Measurements from ENCODE around the gene NGF.
"Not testable (repeated sequence)": the region's sequence is repeated elsewhere in the genome, so short reads cannot be mapped to it uniquely, and the experiment has no call there.

Gene NGF

DNA sequence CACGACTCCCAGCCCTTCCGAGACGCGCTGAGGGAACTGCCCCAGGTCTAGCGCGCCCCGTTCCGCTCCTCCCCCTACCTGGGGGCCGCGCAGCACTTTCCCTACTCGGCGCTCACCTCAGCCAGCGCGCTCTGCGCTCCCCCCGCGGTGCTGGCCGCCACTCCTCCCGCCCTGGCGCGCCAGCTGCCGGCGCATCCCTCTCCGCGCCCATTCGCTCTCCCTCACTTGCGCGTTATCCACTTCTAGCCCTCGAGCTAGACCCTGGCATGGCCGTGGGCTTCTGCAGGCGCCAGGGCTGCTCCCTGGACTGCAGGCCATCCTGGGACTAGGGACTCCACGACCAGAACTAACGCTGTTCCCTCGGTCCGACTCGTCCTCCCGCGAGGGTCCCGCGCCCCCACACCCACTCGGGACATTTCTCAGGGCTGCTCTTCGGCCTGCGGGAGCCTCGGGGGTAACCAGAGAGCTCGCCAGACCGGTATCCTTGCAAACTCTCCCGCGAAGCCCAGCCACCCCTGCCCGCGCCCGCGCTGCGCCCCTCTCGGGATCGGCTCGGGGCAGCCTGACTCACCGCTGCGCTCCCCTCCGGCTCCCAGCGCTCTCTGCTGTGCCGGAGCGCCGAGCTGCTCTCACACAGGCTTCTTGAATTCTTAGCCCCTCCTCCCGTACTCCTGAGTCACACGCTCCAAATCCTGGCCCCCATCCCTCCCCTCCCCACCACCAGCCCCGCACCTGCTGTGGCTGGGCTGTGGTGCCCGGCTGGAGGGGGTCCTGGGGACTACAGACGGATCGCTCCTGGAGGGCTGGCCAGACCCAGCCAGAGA lies at the start of gene NGF:
Gene NGF, minus strand, starts transcription at position 617 of the 824 bp plus-strand sequence. CDS start 51,454 bp downstream, outside the sequence.
- no peak for DNase-seq (ENCODE audit: low spot score)

DNA sequence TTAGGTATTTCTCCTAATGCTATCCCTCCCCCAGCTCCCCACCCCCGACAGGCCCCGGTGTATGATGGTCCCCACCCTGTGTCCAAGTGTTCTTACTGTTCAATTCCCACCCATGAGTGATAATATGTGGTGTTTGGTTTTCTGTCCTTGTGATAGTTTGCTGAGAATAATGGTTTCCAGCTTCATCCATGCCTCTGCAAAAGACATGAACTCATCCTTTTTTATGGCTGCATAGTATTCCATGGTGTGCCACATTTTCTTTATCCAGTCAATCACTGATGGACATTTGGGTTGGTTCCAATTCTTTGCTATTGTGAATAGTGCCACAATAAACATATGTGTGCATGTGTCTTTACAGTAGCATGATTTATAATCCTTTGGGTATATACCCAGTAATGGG lies 45.4 kb upstream of the NGF start:
- not testable (repeated sequence) for DNase-seq (ENCODE audit: low spot score)

DNA sequence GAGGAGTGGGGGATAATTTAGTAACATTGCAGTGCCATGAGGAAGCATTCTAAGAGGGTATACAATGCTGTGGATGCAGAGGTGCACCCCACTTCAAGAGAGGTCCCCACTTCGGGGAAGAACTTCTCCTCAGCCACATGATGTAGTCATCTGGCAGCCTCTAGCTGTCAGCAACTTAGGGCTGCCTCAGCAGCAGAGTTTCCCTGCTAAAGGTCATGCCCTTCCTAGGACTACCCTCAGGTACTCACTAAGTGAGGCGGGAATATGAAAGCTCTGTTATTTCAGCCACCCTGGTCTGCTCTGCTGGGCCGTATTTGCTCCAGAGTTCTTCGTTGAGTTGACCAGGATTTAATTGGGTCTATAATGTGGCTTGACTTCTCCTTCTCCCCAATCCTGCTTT lies 41.9 kb upstream of the NGF start:
- DNase-seq (ENCODE audit: low spot score) = no peak

DNA sequence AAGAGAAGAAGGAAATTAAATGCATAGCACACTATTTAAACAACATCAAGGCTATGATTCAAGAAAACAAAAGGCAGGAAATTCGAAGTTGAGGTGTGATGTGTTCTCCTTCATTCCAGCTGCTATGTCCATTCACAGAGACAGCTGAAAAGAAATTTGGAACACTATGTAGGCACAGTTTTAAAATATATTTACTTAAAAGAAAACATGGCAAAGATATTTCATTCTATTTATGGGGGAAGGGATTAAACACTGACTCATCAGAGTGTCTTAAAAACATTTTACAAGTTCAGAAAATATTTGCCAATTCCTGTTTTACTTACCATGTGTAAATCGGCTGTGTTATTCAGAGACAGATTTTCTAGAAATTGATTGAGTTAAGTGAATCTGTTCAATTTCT lies 39.4 kb upstream of the NGF start:
- DNase-seq (ENCODE audit: low spot score) = no peak

DNA sequence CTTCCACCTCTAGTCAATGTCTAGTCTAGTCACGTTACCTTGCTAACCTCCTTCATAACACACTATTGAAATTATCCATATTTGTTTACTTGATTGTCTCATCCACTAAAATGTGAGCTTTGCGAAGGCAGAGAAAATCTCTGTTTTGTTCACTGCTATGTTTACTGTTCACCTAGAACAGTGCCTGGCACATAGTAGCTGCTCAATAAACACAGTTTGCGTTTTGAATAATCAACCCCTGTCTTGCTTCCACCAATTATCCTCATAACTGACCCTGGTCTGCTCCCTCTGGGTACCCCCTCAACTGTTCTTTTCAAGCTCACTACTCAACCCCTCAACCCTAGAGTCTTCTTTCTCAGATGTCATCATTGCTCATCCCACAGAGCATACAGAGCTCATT lies 36.5 kb upstream of the NGF start:
- no peak for DNase-seq (ENCODE audit: low spot score)

DNA sequence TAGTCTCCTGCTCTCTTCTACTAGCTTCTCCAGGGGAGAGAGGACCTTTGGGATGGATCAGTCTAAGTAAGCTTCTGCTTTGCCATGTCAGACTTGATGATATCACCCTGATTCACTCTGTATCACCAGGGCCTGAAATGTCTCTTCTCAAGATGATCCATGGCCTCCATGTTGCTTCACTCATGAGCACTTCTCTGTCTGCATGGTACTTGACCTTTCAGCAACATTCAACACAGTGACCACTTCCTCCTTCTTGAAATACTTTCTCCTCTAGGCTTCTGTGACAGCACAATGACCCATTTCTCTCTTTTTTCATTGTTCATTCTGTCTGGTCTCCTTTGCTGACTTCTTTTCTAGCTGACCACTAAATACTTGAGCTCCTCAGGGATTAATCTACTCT lies 35.3 kb upstream of the NGF start:
- DNase-seq (ENCODE audit: low spot score) = no peak

DNA sequence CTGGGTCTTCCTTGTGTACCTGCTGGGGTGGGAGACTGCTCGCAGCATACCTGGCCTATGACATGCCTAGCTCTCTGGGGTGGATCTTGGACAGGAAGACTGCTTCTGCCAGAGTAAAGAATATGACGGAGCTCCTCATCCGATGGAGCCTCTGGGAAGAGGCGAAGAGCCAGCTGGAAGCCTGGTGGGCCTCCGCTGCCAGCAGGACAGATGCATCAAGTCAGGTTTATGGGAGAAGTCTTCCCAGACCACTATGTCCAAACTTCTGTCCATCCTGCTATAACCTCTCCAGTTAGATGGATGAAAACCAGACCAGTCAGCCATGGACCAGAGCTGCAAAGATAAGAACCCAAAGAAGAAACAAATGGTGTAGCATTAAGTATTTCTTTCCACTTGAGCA lies 27.7 kb upstream of the NGF start:
- DNase-seq (ENCODE audit: low spot score) = no peak

DNA sequence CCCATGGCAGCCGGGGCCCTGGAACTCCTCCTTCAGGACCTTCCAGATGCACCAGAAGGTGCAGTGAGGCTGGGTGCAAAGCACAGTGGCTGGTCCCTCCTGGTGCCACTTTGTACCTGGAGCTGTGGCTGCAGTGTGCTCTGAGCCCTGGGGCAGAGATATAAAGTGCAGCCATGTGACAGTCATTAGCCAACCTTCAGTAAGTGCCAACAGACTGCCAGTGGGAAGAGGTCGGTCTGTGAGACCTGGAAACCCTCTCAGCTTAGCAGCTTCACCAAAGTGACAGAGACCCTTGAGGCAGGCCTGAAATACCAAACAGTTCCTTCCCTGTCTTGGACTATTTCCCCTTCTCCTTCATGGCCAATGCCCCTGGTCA lies 26.7 kb upstream of the NGF start:
- DNase-seq (ENCODE audit: low spot score) = no peak

DNA sequence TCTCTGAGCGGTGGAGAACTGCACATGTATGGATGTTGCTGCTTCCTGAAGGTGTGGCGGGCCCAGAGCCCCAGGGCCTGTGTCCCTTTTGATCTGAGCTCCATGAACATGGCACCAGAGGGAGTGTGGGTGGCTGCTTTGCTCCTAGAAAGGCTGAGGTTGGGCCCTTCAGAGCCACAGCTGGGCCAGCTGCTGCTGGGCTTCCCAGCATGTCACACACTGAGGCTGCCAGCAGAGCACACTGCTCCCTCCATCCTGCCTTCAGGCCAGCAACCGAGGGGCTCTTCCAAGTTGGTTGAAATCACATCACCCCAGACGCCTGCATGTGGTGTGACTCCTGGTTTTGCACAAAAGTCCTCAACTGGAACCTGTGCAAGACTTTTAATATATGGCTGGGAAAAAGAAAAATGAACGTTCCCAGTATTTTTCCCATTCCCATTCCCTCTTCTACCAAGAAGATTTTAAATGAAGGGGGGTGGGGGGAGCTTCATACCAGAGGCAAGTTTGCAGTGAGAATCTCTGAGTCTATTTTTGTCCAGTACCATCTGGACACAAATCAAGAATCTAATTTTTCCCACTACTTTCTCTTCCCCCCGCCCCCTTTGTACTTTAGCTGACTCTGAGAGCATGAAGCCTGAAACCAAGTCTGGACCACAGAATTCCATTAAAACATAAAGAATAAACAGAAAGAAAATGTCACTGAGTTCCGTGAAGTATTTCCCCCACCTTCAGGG lies 26.2 kb upstream of the NGF start:
- no peak for DNase-seq (ENCODE audit: low spot score)

DNA sequence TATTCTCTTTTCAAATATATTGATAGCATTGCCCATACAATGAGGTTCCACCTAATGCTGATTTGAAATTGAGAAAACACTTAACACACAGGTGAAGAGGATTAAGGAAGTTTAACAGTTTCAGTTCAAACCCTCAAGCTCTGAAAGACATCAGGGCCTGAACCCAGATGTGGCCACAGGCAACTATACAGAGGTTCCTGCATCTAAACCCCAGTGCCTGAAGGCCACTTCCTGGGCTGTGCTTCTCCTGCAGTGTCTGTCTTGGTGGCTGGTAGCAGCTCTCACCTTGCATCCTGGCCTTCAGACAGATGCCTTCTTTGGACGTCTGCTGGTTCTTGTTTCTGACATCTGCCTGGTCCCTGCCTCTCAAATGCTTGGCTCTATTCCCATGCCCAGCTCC lies 25.1 kb upstream of the NGF start:
- DNase-seq (ENCODE audit: low spot score) = no peak

DNA sequence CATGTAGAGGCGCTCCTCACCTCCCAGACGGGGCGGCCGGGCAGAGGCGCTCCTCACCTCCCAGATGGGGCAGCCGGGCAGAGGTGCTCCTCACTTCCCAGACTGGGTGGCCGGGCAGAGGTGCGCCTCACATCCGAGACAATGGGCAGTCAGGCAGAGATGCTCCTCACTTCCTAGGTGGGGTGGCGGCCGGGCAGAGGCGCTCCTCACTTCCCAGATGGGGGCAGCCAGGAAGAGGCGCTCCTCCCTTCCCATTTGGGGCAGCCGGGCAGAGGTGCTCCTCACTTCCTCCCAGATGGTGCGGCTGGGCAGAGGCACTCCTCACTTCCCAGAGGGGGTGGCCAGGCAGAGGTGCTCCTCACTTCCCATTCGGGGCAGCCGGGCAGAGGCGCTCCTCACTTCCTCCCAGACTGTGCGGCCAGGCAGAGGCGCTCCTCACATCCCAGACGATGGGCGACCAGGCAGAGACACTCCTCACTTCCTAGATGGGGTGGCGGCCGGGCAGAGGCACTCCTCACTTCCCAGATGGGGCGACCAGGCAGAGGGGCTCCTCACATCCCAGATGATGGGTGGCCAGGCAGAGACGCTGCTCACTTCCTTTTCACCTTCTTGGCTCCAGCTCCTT lies 22.6 kb upstream of the NGF start:
- not testable (repeated sequence) for DNase-seq (ENCODE audit: low spot score)

DNA sequence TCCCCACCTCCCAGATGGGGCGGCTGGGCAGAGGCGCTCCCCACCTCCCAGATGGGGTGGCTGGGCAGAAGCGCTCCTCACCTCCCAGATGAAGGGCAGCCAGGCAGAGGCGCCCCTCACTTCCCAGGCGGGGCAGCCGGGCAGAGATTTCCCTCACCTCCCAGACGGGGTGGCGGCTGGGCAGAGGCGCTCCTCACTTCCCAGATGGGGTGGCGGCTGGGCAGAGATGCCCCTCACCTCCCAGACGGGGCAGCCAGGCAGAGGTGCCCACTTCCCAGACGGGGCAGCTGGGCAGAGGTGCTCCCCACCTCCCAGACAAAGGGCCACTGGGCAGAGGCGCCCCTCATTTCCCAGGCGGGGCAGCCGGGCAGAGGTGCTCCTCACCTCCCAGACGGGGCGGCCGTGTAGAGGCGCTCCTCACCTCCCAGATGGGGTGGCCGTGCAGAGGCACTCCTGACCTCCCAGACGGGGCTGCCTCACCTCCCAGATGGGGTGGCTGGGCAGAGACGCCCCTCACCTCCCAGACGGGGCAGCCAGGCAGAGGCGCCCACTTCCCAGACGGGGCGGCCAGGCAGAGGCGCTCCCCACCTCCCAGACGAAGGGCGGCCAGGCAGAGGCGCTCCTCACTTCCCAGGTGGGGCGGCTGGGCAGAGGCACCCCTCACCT lies 21.9 kb upstream of the NGF start:
- not testable (repeated sequence) for DNase-seq (ENCODE audit: low spot score)

DNA sequence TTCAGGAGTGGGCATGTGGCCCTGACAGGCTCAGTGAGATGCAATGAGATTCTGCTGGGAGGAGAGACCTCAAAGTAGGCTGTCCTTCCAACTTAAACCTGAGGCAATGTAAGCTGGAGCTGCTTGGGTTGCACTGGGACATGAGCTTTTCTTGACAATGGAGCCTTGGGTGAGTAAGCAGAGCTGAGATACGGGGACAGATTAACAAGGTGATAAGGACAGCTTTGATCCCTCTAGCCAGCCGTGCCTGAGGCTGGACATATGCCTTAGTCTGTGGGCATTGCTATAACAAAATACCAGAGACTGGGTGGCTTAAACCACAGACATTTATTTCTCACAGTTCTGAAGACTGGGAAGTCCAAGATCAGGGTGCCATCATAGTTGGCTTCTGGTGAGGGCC lies 18.3 kb upstream of the NGF start:
- DNase-seq (ENCODE audit: low spot score) = no peak

DNA sequence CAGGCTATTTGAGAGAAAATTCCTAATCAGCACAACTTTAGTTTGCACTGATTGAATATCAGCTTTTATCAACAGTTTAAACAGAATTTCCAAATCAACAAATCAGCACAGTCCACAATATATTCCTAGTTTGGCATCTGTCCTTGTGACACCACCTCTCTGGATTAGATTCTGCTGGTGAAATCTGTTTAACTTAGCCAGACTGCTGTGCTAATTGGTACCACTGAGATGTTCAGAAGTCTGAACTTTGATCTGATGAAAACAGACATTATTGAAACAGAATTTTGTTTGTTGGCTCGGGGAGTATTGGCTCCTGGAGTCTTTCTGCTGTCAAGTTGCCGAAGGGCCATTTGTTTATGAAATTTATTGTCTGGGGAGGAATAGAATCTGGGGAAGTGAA lies 17.0 kb upstream of the NGF start:
- DNase-seq (ENCODE audit: low spot score) = no peak

DNA sequence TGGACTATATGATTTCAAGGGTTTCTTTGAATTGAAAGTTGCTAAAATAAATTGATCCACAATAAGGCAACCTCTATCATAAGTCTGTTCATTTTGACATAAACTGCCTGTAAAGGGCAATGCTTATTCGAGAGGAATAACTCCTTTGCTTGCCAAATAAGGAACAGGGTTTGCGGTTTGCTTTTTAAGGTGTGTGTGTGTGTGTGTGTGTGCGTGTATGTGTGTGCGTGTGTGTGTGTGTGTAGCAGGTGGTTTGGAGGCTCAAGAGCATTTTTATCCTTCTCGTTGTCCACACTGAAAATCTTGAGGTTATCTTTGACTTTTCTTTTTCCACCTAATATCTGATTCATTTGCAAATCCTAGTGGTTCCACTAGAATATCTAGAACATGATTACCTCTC lies 13.1 kb upstream of the NGF start:
- no peak for DNase-seq (ENCODE audit: low spot score)

DNA sequence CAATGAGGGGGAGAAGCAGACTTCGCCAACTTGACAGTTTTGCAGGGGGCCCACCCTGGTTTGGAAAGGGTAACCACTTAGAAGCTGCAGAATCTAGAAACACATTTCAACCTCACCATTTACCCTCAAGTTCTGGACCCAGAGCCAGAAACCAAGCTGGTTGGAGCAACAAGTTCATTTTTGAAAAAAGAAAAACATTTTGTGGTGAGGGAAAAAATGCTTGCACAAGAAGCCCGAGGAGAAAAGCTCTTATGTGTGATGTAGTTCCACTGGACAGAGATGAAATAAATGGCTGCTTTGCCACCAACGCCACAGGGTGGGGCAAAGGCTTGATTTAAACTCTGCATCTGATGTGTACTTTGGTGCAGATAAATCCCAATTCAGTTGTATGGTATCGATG lies 10.6 kb upstream of the NGF start:
- no peak for DNase-seq (ENCODE audit: low spot score)

DNA sequence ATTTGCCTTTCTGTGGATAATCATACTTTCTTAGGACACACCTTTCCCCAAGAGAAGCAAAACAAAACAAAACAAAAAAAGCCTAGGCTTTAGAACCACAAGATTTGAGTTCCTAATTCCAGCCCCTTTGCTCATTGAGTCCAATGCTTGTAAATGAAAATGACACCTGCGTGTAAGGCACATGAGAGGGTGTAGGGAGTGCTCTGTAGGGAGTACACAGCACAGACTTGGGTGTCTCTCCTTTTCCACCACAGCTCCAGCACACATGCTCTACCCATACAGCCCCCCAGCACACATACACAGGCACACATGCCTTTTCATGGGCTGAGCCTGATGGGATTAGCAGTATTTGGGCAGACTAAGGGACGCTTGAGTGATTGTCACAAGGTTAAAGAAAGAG lies 9.2 kb upstream of the NGF start:
- no peak for DNase-seq (ENCODE audit: low spot score)

DNA sequence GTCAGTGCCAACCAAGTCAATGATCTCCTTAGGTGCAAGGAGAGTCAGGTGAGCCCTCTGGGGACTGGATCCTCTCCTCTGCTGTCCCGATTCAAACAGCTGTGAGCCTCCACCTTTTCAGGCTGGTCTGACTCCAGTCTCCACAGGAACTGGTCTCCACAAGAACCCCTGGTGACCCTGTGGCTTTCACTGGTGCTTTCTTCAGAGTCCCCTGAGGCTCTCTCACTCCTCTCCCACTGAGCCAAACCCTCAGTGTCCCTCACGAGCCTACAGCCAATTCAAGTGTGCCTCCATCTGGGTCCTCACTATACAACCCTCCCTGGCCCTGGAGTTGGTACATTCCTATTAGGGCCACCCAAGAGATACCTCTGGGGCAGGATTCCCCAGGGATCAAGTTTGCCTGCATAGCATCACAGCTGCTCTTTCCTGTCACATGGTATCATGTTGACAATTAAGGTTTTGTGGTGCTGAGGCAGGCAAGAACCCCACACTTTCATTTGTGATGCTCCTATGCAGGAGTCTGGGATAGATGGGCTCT lies 5.2 kb upstream of the NGF start:
- DNase-seq (ENCODE audit: low spot score) = no peak

DNA sequence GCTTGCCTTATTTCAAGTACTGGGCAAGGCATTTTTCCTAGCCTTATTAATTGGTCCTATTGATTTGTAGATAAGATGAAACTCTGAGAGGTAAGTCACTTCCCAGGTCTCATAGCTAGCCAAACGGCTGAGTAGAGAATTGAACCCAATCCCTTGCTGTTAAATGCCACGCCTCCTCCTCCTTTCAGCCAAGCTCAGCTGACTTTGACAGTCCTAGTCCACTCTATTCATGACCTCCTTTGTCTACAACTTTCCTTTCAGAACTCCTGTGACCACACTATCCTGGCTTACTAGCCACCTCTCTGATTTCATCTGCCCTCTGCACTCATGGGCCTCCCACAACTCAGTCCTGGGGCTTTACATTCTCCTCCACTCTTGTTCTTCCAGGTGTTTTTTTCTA lies 3.9 kb upstream of the NGF start:
- no peak for DNase-seq (ENCODE audit: low spot score)

DNA sequence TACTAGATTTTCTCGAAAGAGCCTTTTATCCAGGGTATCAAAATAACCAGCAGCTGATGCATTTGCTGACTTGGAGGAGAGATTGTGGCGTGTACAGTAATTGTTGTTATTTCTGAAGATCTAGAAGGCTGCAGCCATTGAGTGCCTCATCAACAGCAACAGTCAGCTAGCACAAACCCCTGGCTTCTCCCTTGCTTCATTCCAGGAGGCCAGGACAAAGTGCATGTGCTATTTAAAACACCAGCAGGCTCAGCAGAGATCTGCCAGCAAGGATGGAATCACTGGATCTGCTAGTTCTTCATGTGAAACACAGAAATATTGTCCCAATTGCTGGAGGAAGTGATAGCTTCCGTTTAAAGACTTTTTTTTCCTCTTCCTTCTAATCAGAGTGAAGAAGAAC lies 2.8 kb upstream of the NGF start:
- no peak for DNase-seq (ENCODE audit: low spot score)

DNA sequence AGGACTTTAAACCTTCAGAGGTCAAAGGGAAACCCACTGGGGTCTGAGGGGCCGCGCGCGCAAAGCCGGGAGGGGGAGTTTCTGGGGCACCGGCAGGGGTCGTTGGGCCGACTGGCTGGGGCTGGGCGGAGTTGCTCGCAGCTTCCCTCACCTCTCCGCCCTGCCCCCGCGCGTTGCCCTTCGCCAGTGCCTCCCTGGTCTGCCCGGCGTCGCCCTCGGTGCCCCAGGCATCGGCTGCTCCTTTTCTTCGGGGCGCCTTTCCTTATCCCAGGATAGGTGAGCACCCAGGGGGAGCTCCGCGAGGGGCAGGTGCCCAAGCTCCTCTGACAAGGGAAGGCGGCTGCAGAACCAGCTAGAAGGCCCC lies 390 bp upstream of the NGF start:
- no peak for DNase-seq (ENCODE audit: low spot score)

DNA sequence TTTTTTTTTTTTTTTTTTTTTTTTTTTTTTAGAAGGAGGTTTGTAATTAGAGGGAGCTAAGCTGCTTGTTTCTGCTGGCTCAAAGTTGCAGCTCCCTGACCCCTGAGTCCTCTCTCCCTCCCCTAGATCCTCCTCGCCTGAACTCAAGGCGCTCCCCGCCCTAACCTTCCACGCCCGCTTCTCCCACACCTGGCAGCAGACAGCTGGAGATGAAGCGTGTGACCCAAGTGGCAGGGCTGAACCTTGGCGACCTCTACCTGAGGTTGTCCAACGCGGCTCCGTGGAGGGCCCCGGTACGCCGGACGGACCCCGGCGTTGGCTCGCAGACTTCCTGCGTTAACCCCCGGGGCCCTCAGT lies 795 bp downstream of the NGF start:
- DNase-seq (ENCODE audit: low spot score) = no peak

DNA sequence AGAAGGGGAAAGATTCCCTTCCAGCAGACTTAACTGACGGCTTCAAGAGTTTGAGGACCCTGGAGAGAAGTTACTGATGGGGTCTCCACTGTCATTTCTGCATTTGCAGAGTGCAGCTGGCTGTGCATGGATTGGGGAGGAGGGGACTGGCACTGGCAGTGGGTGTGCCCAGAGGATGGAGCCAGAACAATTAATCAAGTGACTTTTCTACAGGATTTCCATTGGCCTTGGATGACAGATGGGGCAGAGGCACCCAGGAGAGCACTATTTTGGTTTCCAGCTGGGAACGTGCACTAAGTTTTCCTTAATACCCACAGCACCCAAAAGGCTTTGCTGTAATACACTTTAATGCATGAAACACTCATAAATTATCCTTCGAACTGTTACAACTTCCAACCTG lies 1.3 kb downstream of the NGF start:
- DNase-seq (ENCODE audit: low spot score) = no peak
